GM19468 (cell line): ENCODE results near the gene BEST1.

ENCODE experiments used
- ATAC-seq: cut with Tn5 transposase; IDR thresholded peaks from one replicate; pipeline ENCODE4 v1.9.1; 2021; ENCODE audit warnings: mild to moderate bottlenecking, moderate library complexity, moderate number of reproducible peaks; ENCODE audit not compliant: unreplicated experiment; ENCODE audit errors: extremely low read depth

The BEST1 gene

GRCh38 chr11:62010935-62011528 is 60.9 kb downstream of the BEST1 start:
- no peak for ATAC-seq

- ATAC-seq, result no peak
Observed at GRCh38 chr11:62011881-62012280, 61.7 kb downstream of the BEST1 start.

- no peak for ATAC-seq
Observed at GRCh38 chr11:62012451-62012831, 62.3 kb downstream of the BEST1 start.

- ATAC-seq, result no peak
Observed at GRCh38 chr11:62012832-62013461, 62.8 kb downstream of the BEST1 start.
